ENCODE results near the gene GTF2I.
"Not testable (repeated sequence)": the region's sequence is repeated elsewhere in the genome, so short reads cannot be mapped to it uniquely, and the experiment has no call there.

Gene GTF2I

DNA sequence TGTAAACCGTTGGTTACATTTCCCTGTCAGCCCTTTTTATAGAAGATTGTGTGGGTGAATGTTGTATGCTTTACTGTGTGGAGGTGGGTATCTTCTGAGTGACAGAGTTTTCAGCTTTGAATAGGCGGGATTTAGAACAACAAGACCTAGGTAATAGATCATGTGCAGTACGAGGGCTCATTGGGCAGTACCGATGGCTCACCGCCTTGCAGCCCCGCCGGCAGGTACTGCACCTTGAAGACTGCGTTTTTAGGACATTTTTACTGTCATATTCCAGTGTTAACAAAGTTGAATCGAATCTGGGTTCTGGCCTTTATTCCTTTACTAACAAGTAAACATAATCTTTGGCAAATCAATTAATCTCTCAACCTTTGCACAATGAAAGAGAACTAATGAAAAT is 60.4 kb downstream of the GTF2I start:
- no peak for DNase-seq

DNA sequence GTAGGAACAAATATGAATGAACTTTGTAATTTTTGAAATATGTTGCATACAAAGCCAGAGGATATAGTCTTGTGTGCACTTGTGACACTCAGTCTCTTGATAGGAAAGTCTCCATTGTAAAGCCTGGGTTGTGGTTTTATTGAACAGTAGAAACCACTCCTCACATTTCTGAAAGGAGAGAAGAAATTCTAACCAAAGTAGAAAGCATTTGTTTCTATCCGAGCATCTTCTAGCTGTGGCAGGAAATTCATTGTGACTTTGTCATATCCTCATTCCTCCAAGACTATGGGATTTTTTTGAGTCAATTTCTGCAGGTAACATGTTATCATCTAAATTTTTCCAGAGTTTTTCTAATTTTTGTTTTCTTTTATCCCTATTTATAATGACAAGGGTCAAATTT is 60.8 kb downstream of the GTF2I start:
- DNase-seq, result no peak

DNA sequence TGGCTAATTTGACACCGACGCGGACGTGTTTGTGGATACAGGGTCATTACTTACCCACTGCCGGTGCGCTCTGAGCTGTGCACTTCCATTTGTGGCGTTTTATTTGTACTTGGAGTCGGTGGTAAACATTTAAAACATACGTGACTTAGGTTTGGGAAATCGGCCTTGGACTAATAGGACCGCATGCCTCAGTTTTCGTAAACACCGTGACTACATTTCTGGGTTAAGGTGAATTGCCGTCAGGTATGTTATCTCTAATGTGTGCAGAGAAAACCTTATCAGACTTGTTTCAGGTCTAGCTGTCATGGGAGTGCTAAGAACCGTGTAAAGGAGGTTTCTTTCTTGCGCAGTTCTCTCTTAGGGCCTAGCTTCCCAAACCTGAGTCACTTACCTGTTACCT is 64.6 kb downstream of the GTF2I start:
- no peak for DNase-seq

DNA sequence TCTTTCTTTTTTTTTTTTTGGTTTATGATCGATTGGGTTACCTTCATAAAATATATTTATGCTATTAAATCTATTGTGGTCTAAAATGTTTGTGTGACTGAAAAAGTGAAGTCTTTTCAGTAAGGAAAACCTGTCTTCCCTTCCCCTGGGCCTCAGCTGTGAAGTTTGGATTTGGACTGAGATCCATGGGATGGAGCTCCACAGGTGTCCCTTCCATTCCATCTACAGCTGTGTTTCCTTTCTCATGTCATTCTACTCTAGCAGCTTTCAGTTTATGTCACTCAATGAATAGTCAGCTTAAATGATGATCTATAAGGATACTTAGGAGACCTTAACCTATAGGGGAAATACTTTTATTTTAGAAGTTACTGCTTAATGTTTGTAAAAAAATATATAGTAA is 68.3 kb downstream of the GTF2I start:
- DNase-seq, result no peak

DNA sequence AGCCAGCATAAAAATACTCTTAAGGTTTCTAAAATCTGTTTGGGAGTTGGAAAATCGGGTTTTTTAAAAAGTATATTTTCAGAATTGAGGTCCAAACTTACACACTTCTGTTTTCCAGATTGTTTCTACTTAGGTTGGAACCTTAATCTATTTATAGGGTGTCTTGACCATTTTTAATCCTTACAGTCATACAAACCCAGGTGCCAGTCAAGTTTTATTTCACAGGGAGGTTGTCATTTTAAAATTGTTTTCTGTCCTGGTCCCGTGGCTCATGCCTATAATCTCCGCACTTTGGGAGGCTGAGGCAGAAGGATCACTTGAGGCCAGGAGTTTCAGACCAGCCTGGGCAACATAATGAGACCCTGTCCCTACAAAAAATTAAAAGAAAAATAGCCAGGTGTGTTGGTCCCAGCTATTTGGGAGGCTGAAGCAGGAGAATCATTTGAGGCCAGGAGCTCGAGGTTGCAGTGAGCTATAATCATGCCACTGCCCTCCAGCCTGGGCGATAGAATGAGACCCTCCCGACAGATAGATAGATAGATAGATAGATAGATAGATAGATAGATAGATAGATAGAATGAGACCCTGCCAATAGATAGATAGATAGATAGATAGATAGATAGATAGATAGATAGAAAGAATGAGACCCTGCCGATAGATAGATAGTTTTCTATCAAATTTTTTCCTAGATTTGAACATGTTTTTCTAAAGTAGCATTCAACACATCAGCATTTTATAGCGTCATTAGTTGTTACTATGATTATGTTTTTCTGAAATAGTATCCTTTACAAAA is 69.0 kb downstream of the GTF2I start:
- no peak for DNase-seq

DNA sequence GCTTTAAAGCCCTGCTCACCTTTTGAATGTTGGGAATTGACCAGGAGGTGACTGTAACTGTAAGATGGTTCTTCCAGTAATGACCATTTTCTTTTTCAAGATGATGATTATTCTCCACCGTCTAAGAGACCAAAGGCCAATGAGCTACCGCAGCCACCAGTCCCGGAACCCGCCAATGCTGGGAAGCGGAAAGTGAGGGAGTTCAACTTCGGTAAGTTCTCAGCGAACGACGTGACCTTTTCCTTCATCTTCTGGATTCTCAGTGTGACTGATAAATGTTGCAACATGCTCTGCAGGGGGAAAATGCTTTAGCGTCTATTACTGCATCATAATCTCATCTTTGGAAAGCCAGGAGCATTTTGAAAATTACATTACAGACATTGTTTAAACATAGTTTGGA is 71.2 kb downstream of the GTF2I start:
- DNase-seq, result not testable (repeated sequence)

DNA sequence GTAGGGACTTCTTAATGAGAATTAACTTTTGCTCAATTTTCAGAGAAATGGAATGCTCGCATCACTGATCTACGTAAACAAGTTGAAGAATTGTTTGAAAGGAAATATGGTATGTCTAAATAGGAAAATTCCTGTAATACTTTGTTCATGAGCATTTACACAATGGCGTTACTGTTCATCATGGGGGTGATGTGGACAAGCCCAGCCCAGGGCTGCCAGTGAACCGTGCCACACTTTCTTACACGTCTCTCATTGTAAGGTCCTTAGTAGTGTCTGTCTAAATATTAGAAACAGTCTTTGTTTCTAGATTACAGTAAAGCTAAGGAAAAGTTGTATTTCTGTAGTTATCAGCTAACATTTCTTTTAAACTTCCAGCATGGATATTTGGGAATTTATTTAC is 72.7 kb downstream of the GTF2I start:
- DNase-seq, result not testable (repeated sequence)

DNA sequence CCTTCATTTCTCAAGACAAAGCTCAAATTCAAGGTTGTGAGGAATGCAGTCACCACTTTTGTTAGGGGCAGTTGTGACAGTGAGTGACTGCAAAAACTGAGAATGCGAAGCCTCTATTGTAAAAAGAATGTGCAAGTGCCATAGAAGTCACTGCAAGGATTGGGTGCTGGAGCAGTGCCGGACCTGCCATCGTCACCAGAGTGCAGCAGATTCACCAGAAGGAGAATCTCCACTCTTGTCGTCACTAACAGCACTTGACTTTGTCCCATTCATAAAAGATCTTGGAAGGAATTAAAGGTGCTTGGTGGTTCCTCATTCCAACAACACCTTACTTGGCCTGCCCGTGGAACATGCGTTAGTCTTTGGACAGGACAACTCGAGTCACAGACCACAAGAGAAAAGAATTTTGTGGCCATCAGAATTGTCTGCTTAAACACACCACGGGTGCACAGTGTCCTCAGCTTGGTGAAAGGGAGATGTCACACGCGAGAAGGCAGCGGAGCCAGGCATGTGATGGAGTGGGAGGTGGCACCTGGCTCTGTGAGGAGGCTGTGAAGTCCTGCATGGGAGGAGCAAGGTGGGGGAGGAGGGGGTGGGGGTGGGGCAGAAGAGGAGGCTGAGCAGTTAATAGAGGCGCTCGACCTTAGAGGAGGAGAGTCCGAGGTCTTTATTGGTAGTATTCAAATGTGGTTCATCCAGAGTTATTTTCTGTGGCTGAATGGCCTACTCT is 82.6 kb downstream of the GTF2I start:
- not testable (repeated sequence) for DNase-seq

DNA sequence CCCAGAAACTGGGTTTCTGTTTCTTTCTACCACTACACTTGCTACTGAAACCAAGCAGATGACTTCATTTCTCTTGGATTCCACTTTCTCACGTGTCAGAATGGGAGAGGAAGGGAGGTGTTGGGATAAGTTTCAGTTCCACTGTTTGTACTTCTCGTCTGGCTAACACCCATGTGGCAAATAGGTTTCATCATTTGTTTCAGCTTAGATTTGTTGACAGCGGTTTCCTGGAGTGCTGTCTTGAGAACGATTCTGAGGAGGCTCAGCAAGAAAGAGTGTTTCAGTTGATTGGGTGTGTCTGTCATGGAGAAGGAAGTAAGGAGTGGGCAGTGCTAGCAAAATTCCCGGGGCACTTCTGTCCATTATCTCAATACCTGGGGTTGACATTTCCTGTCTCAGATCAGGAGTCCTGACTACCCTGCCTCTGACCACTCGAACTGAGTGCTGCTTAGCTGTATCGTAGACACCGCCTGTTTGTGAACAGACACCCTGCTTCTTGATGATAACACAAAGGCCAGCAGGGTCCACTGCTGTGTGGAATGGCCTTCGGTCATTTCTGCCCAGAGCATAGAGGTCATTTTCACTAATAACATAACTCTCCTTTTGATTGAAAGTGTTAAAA is 86.5 kb downstream of the GTF2I start:
- not testable (repeated sequence) for DNase-seq

DNA sequence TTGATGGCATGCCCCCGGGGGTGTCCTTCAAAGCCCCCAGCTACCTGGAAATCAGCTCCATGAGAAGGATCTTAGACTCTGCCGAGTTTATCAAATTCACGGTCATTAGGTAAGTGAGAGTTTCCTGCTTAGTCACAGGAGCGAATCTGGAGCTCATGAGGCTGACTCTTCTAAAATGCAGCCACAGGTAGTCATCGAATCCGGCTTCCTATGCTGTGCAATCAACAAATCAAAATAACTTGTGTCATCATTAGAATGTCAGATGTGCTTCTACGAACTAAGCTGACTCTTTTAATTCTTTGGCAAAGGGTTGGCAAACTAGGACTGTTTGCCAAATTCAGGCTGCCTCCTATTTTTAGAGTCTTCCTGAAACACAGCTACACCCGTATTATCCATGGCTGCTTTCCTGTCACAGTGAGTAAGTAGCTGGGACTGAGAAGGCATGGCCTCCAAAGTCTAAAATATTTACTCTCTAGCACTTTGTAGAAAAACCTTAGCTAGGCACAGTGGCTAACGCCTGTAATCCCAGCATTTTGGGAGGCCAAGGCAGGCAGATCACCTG is 96.5 kb downstream of the GTF2I start:
- not testable (repeated sequence) for DNase-seq

DNA sequence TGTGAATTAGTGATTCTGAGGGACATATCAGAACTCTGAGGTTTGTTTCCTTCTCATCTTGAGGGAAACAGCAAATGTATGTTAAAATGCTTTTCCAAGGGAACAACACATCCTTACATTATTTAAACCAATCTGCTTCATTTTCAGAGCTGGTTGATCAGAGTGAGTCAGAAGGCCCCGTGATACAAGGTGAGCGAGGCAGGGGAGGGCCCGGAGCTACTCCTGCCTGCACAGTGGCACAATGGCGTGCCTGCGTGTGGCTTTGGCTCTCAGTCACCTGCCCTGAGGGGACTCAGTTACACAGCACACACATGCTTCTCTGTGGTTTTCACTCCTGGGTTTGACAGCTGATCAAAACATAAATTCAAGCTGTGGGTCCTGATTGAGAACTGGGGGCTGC is 99.2 kb downstream of the GTF2I start:
- not testable (repeated sequence) for DNase-seq

DNA sequence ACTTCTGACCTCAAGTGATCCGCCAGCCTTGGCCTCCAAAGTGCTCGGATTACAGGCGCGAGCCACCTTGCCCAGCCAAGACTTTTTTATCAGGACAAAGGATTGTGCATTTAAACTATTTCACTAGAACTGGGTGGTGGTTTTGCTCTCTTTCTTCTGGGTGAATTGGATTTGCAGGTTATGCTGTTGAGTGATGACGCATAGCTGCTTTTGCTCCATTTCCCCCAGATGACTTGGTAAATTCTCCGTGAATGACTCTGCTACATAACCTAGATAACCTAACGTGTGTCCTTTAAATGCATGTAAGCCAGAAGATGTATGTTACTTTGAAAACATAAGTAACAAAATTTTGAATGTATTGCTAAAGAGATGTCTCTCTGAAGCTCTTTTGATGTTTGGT is 100.8 kb downstream of the GTF2I start:
- DNase-seq, result not testable (repeated sequence)

DNA sequence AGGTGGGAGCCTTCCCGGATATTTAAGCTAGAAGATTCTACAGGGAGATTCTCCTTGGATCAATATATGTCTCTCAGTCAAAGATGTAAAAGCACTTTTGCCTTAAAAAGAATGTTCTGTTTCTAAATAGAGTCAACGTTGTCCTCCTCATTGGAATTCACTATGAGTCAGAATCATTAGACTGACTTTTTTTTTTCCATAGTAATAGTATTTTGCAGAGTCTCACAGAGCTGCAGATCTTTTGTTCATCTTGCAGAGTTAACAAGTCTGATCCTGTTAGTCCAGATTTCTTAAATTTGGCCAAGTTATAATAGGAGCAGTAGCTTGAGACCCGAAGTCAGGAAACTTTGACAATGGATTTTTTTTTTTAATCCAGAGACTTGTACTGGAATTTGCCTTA is 101.5 kb downstream of the GTF2I start:
- not testable (repeated sequence) for DNase-seq

DNA sequence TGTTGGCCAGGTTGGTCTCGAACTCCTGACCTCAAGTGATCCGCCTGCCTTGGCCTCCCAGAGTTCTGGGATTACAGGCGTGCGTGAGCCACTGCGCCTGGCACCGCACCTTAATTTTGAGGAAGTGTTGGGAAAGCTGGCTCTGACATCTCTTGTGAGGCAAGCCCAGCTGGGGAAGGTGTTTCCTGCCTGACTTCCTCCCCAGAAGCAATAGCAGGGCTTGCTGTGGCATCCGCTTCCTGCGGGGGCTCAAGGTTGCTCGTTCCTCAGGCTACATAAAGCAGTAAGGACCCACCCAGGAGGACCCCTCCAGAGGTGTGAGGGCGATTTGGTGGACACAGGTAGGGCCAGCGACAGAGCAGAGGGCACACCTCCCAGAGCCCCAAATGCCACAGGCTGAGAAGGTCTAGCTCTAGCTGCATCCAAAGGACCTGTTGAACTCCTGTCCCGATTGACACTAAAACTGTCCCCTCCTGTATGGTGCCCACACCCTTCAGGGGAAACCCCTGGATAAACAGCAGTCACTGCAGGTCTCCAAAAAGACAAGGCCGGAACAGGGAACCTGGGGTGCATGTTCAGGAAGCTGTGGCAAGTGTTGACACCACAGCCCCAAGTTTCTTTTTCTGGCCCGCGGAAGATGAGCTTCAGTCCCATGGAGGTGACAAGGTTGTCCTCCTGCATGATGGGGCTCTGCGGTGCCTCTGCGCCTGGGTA is 107.8 kb downstream of the GTF2I start:
- DNase-seq, result not testable (repeated sequence)

DNA sequence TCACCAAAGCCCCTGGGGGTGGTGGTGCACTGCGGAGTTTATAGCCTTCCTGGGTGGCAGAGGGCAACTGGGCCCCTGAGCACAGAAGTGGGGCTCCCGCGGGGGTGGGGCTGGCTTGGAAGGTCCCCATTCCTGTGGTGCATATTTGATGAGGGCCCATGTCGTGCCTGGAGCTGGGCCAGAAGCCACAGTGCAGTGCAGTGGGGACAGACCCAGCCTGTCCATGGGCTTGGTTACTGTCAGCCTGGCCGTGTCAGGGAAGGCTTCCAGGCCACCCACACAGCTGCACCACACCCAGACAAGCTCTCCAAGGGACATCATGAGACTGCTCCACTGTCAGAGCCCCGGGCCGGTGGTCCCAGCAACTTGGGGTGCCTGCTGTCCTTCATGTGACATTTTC is 109.0 kb downstream of the GTF2I start:
- not testable (repeated sequence) for DNase-seq

DNA sequence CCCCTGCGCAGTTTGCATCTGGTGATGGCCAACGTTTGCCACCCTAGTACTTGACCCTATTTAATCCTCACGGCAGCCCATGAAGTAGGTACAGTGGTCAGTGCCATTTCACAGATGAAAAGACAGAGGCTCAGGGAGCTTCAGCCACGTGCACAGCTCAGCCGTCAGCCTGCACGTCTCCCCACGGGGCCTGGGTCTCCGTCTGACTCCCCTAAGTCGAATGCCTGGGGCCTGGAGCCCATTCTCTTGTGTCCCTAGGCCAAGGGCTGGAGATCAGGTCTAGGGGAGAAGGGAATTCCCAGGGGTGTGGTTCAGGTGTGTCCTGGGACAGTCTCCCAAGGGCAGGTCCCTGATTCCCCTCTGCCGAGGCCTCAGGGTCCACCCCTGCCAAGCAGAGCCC is 109.5 kb downstream of the GTF2I start:
- not testable (repeated sequence) for DNase-seq

DNA sequence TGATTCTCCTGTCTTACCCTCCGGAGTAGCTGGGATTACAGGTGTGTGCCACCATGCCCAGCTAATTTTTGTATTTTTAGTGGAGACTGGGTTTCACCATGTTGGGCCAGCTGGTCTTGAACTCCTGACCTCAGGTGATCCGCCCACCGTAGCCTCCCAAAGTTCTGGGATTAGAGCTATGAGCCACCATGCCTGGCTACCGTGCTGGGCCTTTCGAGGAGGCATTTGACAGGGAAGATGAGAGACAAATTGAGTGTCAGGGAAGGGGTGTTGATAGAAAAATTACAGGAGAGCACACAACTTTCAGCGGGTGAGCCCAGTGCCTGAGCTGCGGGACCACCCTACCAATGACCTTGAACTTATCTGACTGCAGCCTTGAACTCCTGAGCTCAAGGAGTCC is 112.5 kb downstream of the GTF2I start:
- DNase-seq, result not testable (repeated sequence)

DNA sequence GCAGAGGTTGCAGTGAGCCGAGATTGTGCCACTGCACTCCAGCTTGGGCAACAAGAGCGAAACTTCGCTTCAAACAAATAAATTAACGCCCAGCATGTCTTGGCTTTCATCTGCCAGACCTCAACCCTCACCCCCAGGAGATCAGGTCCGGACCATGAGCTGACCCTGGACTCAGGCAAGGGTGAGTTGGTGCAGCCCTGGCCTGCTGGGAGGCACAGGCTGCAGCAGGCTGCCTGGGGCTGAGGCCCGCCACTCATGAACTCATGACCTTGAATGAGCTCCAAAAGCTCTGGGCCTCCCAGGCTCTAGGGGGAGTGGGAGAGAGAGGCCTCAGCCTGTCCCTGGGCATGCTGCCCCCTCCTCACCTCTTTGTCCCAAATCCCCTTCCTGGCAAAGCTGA is 114.6 kb downstream of the GTF2I start:
- not testable (repeated sequence) for DNase-seq

DNA sequence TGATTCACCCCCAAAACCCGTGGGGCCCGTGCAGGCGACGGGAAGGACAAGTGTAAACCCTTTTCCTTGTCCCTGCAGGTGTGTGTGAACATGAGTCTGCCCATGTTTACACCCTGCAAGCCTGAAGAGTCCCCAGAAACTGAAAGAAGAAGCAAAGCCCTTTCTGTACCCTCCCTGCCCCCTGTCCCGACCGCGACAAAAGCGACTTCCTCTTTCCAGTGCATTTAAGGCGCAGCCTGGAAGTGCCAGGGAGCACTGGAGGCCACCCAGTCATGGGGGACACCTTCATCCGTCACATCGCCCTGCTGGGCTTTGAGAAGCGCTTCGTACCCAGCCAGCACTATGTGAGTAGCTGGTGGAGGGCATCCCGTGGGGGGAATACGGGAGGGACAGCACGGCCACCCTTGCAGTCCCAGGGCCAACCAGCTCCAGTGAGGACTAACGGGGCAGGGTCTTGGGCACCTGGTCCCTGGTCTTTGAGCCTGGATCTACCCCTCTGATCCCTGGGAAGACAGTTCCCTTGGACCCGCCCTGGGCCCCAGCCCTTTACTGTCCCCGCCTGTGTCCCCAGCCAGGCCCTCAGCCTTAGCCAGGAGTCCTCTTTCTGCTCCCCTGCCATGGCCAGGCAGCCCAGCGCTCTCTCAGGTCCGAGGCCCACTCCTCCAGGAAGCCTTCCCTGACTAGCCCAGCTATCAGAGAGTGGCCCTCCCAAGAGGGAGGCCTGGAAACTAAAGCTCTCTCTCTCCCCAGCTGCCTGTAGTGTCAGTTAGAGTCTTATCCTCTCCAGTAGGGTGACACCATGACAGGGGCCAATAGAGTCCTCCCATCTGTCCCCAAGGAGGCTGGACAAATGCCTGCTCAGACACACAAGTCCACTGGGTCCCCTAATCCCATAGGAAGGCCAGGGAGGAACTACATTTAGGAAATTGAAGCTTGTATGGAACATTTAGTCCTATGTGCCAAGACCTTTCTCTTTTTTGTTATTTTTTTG is 116.5 kb downstream of the GTF2I start, which contains the start of gene NCF1:
TSS of gene NCF1 (plus strand) at position 252 of the 991 bp plus-strand sequence. CDS start at position 273, 21 bp downstream.
- DNase-seq, result not testable (repeated sequence)

DNA sequence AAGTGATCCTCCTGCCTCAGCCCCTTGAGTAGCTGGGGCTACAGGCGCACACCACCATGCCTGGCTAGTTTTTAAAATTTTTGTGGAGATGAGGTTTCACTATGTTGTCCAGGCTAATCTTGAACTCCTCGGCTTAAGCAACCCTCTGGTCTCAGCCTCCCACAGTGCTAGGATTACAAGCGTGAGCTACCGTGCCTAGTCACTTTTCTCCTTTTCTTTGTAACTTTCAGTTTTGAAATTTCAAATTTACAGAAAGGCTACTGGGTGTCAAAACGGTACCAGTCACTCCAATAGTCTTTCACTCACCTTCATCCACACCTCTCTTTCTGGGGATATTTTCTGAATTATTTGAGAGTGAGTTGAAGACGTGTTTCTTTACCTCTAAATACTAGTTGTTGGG is 117.6 kb downstream of the GTF2I start:
- DNase-seq, result not testable (repeated sequence)

DNA sequence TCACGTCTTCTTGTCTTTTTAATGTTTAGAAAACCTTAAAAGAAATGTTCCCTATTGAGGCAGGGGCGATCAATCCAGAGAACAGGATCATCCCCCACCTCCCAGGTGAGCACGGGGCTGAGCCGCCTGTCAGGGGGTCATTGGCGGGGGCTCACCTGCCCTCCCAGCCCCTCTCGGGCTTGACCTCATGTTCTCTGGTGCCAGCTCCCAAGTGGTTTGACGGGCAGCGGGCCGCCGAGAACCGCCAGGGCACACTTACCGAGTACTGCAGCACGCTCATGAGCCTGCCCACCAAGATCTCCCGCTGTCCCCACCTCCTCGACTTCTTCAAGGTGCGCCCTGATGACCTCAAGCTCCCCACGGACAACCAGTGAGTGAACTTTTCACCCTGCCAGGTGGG is 121.5 kb downstream of the GTF2I start:
- not testable (repeated sequence) for DNase-seq
